GM19351 (cell line): ENCODE results near the gene NEUROD4.
A peak's percentile ranks its signal among the peaks of the same experiment; 100 is the strongest.

Experiments used
- ATAC-seq: cut with Tn5 transposase; IDR thresholded peaks from one replicate; pipeline ENCODE4 v1.9.1; 2021; ENCODE audit warnings: mild to moderate bottlenecking, moderate library complexity; ENCODE audit not compliant: unreplicated experiment

Gene NEUROD4

DNA sequence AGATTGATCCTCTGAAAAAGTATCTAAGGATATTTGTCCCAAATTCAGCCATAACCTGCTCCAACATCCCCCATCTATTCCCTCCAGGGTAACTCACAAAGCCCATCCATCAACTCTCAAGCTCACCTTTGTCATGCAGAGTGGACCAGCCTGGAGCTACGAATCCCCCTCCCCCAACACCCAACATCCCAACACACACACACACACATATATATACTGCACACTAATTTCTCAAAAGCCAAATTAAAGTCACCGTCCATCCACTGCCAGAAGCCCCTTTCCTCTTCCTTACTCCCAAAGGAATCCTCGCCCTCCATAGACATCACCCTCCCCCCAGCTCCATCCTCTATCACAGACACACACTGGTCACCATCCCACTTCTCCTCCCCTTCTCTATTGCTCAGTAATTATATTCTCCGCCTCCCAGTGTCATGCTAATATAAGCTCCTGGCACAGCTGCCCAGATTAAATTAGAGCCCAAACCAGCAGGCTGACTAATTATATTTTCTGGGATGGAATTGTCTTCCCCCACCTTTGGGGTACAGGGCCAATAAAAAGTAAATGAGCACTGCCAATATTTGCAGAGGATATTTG is 21.7 kb upstream of the NEUROD4 start:
- ATAC-seq, result no peak

DNA sequence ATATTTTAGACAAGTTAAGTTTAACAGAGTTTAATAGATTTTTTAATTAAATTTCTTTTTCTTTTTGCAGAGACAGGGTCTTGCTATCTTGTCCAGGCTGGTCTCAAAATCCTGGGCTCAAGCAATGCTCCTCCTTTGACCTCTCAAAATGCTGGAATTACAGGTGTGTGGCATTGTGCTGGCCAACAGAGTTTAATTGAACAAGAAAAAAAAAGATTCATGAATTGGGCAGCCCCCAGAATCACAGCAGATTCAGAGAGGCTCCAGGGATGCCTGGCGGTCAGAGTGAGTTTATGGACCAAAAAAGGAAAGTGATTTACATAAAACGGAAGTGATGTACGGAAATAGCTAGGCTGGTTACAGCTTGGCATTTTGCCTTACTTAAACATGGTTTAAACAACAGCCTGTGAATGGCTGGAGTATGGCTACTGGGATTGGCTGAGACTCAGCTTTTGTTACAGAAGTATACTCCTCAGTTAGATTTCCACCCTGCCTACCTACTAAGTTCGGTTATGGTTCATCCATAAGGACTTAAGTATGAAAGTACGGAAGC is 20.7 kb upstream of the NEUROD4 start:
- no peak for ATAC-seq

DNA sequence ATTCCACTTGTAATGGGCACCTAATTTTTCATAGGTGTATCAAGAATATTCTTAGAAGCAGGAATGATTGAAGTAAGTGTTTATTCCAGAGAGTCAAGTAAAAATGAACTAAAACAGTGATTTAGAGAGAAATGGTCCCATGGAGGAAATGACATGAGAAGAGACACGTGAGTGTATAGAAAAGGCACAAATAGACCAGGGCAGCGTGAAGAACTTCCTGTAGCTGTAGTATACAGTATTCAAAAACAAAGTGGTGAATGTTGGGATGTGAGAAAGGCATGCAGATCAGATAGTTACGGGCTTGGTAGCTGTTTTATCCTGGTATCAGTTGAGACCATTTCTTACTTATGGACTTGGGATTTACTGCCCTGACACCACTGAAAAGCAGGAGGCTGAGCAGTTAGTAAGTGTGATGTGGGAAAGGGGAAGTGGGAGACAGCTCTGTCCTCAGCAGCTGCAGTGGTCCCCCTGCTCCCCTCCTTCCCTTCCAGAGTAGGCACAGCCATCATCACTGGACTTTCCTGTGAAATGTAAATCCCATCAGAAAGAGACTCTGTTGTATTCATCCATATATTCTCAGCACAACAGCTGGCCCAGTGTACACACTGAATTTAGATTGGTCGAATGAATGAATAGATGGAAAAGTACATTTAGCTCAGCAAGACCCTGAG is 18.4 kb upstream of the NEUROD4 start:
- peak; percentile 62 for ATAC-seq

DNA sequence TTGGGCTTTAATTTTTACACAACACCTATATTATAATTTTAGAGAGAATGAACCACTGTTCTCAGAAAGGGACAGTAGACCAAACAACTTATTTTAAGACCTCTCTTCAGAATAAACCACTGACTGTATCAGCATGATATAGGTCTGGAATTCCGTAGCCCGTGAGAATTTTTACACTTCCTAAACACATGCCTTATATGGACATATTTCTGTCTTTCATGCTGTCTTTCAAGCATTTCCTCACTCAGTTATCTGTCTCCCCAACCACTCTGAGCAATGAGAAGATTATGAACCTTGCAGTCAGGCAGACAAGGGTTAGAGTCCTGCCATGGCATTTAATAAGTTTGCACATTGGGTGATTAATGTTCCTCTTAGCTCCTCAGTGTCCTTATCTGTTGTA is 17.4 kb upstream of the NEUROD4 start:
- ATAC-seq, result no peak

DNA sequence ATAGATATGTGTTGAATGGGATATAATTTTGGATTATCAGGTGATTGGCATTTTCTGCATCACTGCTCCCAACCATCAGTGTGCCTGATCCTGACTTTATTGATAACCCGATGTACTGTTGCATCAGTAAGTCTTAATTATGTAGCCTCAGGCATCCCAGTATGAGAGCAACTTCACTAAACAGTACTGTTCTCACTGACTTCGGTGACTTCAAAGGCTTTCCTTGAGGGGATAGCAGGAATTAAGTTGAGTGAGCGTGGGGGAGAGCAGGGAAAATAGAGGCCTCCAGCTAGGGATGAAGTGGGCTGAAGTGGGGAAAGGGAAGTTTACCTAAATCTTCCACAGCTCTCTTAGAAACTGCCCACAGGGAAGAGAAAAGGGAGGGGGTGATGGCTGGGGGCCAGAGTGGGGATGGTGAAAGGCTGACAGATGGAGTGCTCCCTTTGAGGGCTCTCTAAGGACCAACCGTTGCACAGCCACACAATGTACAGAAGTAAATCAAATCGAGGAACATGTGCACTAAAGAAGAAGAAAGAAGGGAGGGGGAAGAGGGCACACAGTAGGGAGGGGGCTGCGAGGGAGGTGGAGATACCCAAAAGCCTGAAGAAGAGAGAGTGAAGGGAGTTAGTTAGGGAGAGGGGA is 10.7 kb upstream of the NEUROD4 start:
- ATAC-seq, result no peak

DNA sequence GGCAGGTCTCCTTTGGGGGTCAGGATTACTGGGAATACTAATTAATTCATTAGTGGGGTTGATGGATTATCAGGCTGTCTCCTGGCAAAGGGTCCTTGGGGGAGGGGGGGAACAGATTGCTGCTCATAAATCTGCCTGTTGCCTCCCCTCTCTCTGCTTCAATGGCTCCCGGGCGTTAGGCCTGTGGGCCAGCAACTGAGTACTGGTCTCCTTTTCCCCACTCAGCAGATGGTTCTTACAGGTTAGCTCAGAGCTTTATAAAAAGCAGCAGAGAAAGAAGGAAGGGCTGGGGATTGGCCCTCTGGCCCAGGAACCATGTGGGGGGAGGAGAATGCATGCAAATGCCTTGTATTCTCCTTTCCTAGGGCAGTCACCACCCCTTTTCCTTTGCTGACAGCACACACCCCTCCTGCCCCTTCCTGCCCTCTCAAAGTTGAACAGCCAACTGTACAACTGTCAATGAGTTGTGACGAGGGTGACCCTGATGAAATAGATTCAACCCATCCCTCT is 2.3 kb upstream of the NEUROD4 start:
- ATAC-seq, result no peak

DNA sequence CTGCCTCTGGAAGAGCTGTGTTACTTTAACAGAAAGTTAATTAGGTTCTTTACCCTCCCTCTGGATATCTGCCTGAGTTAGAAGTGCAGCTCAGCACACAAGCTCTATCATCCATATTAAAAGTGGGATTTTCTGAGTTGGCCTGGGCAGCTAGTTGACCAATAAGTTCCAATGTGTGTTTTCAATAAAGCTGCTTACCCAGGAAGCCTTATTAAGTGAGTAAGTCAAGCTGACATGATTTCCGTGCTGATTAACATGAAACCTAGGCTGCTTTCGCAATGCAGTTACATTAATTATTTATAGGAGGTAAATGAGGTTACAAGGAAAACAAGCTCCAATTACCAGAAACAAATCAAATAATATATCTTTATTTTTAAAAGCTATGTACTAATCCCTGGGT is 4.8 kb downstream of the NEUROD4 start:
- no peak for ATAC-seq

DNA sequence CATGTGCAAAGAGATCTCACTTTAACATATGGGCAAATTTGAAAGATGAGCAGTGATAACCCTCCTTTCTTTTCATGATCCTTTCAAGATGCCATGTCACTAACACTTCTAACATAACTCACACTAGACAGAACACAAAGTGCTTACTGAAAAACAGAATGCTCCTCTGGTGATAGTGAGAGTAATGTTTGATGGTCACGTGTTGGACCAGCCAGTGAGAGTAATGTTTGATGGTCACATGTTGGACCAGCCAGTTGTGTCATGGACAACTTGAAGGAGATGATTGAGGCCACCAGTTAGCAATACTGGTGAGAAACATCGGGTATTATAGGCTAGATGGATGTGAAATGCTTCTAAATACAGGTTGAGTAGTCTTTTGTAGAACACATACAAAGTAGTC is 5.7 kb downstream of the NEUROD4 start:
- ATAC-seq, result no peak

DNA sequence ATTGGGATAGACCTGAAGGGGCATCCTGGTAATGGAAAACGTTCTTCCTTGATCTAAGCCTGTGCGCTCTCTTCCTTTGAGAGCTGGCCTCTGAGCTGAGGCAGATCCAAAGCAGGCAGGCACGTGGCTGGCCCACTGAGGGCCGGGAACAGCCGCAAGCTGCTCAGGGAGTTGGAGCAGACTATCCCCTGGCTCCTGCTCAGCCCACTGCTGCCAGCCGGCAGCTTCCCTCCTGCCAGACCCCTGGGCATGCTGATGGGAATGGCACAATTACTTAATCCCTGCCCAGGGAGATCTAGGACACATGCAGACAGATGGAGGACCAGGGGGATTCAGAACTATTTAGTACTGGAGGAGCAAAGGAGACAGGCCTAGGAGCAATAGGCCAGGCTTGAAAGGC is 14.4 kb downstream of the NEUROD4 start:
- no peak for ATAC-seq

DNA sequence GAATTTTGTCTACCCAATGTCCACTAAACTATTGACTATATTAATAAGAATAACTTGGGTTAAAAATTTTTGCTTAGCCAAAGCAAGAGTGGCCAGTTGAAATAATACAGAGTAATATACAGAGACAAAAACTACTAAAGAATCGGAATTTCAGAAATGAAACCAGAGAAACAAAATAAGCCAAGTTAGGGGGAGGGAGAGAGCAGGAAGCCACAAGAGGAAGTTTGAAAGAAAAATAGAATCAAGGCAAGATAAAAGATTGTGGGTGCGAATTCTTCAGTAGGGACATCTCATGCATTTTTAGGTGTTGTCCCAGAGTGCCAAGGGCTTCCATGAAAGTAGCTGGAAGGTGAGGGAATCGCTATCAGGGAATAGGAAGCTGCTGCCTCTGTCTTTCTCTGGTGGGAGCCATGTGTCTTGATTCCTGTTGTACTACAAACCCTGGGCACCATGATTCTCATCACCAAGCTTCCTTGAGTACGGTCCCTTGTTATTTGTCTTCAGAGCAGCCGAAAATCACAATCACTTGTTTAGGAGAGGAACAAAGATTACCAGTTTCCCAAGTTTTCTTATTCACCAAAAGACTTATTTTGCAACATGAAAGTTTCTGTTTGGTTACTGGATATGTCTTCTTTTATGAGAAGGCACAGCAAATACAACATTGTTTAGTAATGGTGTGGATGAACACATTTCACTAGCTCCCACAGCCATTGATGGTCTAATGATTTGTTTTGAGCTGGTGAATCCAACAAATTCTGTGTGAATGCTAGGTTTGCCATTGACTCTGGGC is 16.7 kb downstream of the NEUROD4 start:
- no peak for ATAC-seq

DNA sequence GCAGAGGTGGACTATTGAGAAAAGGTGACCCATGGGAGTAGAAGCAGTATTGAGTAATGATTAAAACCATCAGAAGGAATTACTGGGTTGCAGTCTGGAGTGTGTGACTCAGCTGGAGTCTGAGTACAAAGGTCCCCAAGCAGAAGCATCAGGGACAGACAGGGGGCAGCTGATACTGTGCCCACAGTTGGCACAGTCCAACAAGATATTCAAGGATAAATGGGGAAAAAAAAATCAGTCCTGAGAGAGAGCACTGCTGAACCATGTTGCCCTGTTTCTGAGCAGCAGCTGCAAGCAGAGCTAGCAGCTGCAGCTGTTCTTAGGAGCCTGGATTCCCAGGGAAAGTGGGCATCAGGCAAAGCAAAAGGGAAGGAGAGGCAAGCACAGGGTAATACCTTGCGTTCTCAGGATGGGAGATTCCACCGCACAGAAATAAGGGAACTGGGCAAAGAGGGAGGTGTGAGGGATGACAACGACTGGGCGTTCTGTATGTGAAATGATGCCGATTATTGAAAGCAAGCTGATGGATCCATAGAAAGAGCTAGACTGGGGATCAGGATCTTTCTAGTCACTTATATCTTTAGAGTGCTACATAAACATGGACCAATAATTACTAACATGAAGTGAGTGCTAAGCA is 17.7 kb downstream of the NEUROD4 start:
- ATAC-seq, result no peak

DNA sequence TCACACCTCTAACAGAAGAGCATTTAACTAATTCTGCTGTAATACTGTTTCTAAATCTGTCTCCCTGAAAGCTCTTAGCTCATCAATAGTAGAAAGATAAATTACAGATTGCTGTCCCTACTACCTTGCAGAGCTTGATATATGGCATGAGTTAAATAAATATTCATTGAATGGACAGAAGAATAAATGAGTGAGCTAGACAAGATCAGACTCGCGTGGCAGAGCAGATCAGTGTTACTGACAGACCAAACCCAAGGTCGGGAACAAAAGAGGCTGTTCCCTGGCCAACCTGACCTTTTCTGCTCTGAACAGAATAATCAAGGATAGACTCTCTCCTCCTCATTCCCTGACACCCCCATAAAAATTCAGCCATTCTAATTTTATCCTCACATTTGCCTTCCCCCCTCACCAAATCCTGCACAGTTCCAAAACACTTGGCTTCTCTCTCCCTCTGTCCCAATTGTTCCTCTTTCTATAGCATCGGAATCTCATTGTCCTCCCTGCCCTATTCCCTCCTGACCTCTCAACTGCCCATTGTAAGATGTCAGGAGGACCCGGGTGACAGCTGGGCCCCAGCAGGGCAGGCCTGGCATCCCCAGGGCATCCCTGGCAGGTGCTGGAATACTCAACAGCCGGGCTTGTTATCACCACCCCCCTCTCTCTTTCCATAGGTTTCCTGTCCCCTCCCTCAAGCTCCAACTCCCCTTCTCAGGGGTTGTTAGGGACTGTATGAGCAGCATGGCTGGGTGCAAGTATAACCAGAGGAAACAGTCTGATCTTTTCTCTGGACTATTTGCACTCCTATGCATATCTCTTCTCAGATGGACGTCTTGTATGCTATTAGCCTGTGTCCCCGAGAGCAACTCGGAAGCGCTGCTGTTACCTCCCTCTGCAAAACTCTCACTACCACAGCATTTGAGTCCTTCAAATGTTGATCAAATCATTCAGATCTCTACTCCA is 19.9 kb downstream of the NEUROD4 start:
- ATAC-seq, result no peak

DNA sequence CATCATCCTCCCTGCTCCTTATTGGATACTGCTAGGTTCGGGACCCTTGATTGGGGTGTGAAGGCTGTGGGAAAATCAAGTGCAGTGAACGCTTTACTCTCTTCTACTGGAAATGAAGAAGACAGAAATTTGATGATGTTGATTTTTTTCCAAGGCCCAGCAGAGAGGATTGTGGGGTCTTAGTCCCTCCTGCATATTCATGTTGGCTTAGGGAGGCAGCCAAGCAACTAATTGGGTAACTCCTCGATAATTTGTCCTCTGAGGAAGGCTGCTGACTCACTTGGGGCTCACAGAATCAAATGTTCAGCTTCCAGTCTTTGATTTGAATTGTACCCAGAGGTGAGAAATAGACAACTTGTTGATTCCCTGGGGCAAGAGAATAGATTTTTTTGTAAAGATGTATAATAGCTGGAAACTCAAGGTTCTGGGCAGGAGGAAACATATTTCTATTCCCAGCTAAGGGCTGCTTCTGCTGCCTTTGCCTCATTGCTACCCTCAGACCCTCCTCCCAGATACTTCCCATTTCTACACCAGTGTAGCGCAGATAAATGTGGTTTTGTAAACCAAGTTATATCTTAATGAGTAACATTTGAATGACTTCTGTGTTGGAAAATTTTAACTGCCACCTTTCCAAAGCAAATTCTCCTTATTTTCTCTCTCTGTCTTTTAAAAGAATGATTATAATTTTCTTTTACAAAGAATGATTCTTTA is 21.7 kb downstream of the NEUROD4 start:
- ATAC-seq, result no peak

DNA sequence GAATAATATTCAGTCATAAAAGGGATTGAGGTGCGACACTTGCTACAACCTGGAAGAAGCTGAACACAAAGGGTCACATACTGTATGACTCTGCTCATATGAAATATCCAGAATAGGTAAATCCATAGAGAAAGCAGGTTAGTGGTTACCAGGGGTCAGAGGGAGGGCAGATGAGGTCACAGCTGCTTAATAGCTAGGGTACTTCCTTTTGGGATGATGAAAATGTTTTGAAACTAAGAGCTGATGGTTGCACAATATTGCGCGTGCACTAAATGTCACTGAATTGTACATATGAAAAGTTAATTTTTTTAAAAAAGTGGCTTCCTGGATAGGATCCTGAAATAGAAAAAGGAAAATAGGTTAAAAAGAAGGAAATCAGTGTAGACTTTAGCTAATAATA is 23.8 kb downstream of the NEUROD4 start:
- no peak for ATAC-seq

DNA sequence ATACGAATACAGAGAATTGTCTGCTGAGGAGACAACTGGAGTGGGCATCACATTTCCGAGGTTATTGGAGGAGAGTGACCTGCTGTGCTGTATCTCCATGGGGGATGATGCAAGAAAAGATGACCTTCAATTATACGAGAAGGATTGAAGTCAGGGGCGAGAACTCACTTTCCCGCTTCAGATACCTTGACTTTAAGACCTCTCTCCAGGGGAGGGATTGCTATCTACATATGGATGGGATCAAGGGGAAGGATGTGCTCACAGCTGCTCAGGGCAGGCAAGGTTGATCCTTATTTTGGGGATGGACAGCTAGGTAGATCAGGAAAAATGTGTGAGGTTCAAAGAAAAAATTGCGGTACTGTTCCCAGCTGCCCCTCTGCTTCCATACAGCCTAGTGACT is 24.4 kb downstream of the NEUROD4 start:
- ATAC-seq, result no peak

DNA sequence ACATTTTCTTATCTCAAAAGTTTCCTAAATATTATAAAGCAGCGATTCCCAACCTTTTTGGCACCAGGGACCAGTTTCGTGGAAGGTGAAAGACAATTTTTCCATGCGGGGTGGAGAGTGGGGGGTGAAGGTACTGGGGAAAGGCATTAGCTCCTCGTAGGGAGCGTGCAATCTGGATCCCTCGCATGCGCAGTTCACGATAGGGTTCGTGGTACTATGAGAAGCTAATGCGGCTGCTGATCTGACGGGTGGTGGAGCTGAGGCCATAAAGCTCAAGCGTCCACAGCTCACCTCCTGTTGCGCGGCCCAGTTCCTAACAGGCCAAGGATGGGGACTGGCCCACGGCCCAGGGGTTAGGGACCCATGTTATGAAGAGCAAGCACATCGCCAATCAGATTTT is 29.9 kb downstream of the NEUROD4 start:
- ATAC-seq, result no peak

DNA sequence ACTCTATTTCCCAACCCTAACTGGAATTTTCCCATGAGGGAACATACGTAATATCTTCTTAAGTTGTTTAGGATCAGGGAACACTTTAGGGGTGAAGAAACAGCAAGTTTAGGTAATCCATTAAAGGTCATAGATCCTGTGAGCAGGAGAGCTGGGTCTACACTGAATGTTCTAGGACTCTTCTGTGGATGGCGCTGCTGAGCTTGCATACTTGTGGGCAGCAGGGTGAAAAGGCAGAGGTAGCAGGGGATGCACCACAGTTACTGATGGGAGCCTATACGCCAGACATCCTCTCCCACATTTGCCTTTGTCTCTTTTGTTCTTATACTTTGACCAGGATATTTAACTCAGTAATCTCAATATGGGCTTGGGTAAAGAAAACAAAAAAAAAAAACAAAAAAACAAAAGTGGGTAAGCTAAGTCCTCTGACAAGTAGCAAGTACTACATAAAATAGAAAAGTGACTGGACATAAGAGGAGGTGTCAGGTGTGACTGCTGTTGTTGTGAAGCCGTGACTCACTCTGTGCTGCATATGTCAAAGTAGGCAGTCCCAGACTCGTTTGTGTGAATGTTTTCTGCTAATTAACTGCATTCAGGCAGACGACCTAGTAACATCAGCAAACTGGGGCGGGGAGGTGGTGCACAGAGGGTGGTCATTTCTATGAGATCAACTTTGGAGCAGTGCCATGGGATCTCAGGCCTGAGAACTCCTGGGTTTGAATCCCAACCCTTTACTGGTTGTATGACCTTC is 31.6 kb downstream of the NEUROD4 start:
- no peak for ATAC-seq

DNA sequence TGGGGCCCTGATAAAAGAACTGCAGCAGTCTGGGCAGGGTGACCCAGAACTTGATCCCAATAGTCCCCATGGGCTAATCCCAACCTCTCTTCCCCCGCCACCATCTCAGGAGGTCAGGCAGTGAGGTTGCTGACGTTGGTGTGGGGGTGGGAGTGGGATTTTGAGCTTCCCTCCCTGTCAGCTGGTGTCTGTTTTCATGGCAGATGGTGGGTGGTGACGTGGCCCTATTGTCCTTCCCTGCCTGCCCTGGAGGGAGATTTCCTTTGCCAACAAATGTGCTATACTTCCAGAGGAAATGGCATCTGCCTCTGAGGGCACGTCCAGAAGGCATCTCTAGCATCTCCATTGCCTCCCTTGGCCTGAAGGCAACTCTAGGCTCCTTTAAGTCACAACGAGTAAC is 37.7 kb downstream of the NEUROD4 start:
- ATAC-seq, result no peak
